Measurements from ENCODE around the gene NHERF1. TPM values are rescaled to one million over a fixed set of nuclear protein-coding genes. Genes with fewer than 3 reads are reported as not detected.

Gene NHERF1
- total and polyA plus RNA-seq, 2 of the 13 experiments (the other 11 are each of a cell fraction or from before 2014, with no cell fraction given): 169 to 269 TPM

GRCh38 chr17:74737299-74738050 lies 11.0 kb upstream of the NHERF1 start (continued):
- TF ChIP-seq ZNF710 (CRISPR knock-in tag; IDR thresholded peaks at IDR 0.05; ENCODE audit: borderline replicate concordance) (no peak), SRSF9 (IDR thresholded peaks at IDR 0.05; ENCODE audit: borderline replicate concordance, insufficient read depth, low read depth, low read length, poor library complexity, severe bottlenecking) (no peak), ATAD3A (CRISPR knock-in tag; IDR thresholded peaks at IDR 0.05) (no peak), AFF4 (CRISPR knock-in tag; IDR thresholded peaks at IDR 0.05) (no peak), ZNF780A (CRISPR knock-in tag; IDR thresholded peaks at IDR 0.05) (no peak), ZBTB37 (CRISPR knock-in tag; IDR thresholded peaks at IDR 0.05) (no peak), TRAFD1 (CRISPR knock-in tag; IDR thresholded peaks at IDR 0.05; ENCODE audit: borderline replicate concordance) (no peak), SP2 (CRISPR knock-in tag; IDR thresholded peaks at IDR 0.05) (no peak), ZNF317 (CRISPR knock-in tag; IDR thresholded peaks at IDR 0.05) (no peak), ZFP90 (CRISPR knock-in tag; IDR thresholded peaks at IDR 0.05; ENCODE audit: borderline replicate concordance) (peak; percentile 47; the same call in 1 of the 2 replicates), ELF4 (CRISPR knock-in tag; IDR thresholded peaks at IDR 0.05; ENCODE audit: borderline replicate concordance) (no peak), PLSCR1 (CRISPR knock-in tag; IDR thresholded peaks at IDR 0.05; ENCODE audit: borderline replicate concordance) (no peak), ATF1 (CRISPR knock-in tag; IDR thresholded peaks at IDR 0.05) (no peak), RBM22 (optimal IDR thresholded peaks at IDR 0.05; ENCODE audit: low read length) (no peak), ZSCAN25 (CRISPR knock-in tag; IDR thresholded peaks at IDR 0.05) (0 out of 2 replicates have a peak, but pooled peaks have one; percentile 10), HNRNPL (IDR thresholded peaks at IDR 0.05; ENCODE audit: low read depth, low read length) (no peak), ZNF20 (CRISPR knock-in tag; IDR thresholded peaks at IDR 0.05) (no peak), YEATS2 (CRISPR knock-in tag; IDR thresholded peaks at IDR 0.05; ENCODE audit: borderline replicate concordance) (no peak), STAG1 (CRISPR knock-in tag; IDR thresholded peaks at IDR 0.05) (peak; percentile 58)
